Measurements from ENCODE around the gene ATG2B.

DNA sequence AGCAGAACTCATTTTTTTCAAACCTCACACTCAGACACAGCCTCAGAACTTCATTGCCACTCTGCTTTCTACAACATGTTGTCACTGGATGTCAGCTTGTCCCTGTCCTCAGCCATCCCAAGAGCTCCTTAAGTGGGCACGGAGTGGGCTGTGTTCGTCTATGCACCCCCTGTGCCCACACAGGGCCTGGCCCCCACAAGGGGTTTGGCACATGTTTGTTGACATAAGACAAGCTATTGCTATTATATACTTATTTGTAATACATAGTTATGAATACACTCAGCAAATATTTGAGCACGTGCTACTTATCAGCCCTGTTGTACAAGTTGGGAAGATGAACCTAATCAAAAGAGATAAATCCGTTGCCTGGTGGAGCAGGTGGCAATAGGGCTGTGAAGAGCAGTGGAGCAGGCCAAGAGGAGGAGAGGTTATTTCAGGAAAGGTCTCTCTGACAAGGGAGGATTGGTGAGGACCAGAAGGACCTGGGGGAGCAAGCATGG, 111.4 kb downstream of the ATG2B start:
- TF ChIP-seq RCOR1 (conservative IDR thresholded peaks at IDR 0.05; ENCODE audit: low read depth, low read length), result no peak
- TF ChIP-seq, protein P1, sequence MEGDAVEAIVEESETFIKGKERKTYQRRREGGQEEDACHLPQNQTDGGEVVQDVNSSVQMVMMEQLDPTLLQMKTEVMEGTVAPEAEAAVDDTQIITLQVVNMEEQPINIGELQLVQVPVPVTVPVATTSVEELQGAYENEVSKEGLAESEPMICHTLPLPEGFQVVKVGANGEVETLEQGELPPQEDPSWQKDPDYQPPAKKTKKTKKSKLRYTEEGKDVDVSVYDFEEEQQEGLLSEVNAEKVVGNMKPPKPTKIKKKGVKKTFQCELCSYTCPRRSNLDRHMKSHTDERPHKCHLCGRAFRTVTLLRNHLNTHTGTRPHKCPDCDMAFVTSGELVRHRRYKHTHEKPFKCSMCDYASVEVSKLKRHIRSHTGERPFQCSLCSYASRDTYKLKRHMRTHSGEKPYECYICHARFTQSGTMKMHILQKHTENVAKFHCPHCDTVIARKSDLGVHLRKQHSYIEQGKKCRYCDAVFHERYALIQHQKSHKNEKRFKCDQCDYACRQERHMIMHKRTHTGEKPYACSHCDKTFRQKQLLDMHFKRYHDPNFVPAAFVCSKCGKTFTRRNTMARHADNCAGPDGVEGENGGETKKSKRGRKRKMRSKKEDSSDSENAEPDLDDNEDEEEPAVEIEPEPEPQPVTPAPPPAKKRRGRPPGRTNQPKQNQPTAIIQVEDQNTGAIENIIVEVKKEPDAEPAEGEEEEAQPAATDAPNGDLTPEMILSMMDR (IDR thresholded peaks at IDR 0.05 in 2 of 3, conservative IDR thresholded peaks at IDR 0.05 in 1 of 3; ENCODE audit: control insufficient read depth in 2 of 3, extremely low read depth in 1 of 3, insufficient read depth in 1 of 3, low read depth in 3 of 3, low read length in 3 of 3), result no peak
- TF ChIP-seq EGR1 (IDR thresholded peaks at IDR 0.05; ENCODE audit: borderline replicate concordance in 1 of 2, low read depth in 2 of 2, low read length in 2 of 2), result no peak
- no peak for TF ChIP-seq EP300 (IDR thresholded peaks at IDR 0.05; ENCODE audit: borderline replicate concordance in 1 of 2, control insufficient read depth in 1 of 2, low read depth in 2 of 2, low read length in 2 of 2)
- TF ChIP-seq WRNIP1 (IDR thresholded peaks at IDR 0.05; ENCODE audit: borderline replicate concordance, low read depth, low read length), result no peak
